ENCODE data around the gene KIRREL1. TPM values are rescaled to one million over a fixed set of nuclear protein-coding genes. Genes with fewer than 3 reads are reported as not detected.

KIRREL1 gene
- total and polyA plus RNA-seq, 2 of the 8 experiments (the other 6 are each of a cell fraction or from before 2014, with no cell fraction given) = 14.2 to 39.0 TPM

DNA sequence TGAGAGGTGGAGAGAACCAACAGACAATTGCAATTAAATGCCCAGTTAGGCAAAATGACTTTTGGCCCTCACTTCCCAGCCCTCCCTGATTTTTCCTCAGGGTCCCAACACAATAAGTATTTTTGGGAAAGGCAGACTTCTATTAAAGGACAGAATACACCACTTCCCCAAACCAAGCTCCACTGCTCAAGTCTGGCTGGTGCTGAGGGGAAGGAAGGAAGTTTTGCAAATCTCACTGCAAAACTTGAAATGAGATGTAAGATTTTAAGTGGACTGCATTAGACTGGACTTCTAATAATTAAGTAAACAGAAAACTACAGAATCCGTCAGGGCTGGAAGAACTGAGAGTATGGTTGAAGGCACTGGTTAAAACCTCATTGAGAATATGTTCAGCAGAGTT is 155.0 kb downstream of the KIRREL1 start:
- POLR2A ChIA-PET (ENCODE audit: partially characterized antibody) = no interaction called here
- Histone ChIP-seq H3K56ac (replicated peaks; ENCODE audit: insufficient read length, low read depth, low read length) (no peak overlapping the region), H3K18ac (ENCODE audit: extremely low read depth, low read length) (no peak overlapping the region), H2BK12ac (ENCODE audit: low read depth, low read length) (no peak overlapping the region), H3K27me3 (replicated peaks in 1 of 4; ENCODE audit: control insufficient read depth in 3 of 4, extremely low read depth in 1 of 4, insufficient read depth in 3 of 4, low read length in 3 of 4) (peaks cover 0 to 13% (median 5%) of the 10 kb centered on the region in 4 experiments; a peak in 4 of 7 replicates), H3K9me3 (ENCODE audit: insufficient read depth in 2 of 2, low read depth in 1 of 2, low read length in 1 of 2) (no peaks in the 10 kb centered on the region), H2BK20ac (ENCODE audit: low read length) (no peak overlapping the region), H4K20me1 (replicated peaks in 1 of 2; ENCODE audit: control insufficient read depth in 1 of 2, insufficient read depth in 2 of 2, low read length in 2 of 2) (no peaks in the 10 kb centered on the region), H3K4me3 (ENCODE audit: extremely low read depth in 1 of 4, insufficient read depth in 2 of 4, low read depth in 3 of 4, low read length in 4 of 4) (no peak overlapping the region), H3K36me3 (ENCODE audit: control insufficient read depth in 2 of 4, insufficient read depth in 4 of 4, low read length in 3 of 4) (no peaks in the 10 kb centered on the region), H3K27ac (ENCODE audit: low read depth, low read length) (no peak overlapping the region), H3K14ac (ENCODE audit: insufficient read length) (no peak overlapping the region), H4K8ac (ENCODE audit: extremely low read depth, insufficient read depth, low read length) (no peak overlapping the region), H2AK5ac (ENCODE audit: low read depth, low read length) (no peak overlapping the region), H3K79me2 (ENCODE audit: control insufficient read depth in 1 of 2, insufficient read depth in 2 of 2, low read length in 2 of 2) (no peaks in the 10 kb centered on the region), H3K23ac (ENCODE audit: insufficient read length) (no peak overlapping the region), H3K4me2 (ENCODE audit: insufficient read depth in 1 of 2, low read depth in 2 of 2, low read length in 2 of 2) (no peak overlapping the region; a peak in 1 of 4 replicates), H2BK15ac (ENCODE audit: low read length) (no peak overlapping the region), H3K79me1 (ENCODE audit: low read depth, low read length) (no peaks in the 10 kb centered on the region), H2BK120ac (replicated peaks; ENCODE audit: low read depth, low read length) (no peak overlapping the region), H3K4me1 (replicated peaks in 1 of 4; ENCODE audit: control insufficient read depth in 3 of 4, insufficient read depth in 4 of 4, low read length in 3 of 4) (no peaks in the 10 kb centered on the region; a peak in 2 of 7 replicates), H3K4ac (replicated peaks; ENCODE audit: insufficient read length, low read depth, low read length) (no peak overlapping the region), H3K23me2 (ENCODE audit: low read depth, low read length) (peaks cover 4% of the 10 kb centered on the region), H3K9ac (replicated peaks in 1 of 4; ENCODE audit: extremely low read depth in 1 of 4, low read depth in 3 of 4, low read length in 3 of 4) (no peak overlapping the region), H4K5ac (ENCODE audit: insufficient read length, low read depth, low read length) (no peak overlapping the region), H2AFZ (ENCODE audit: low read length) (no peak overlapping the region), H4K91ac (replicated peaks; ENCODE audit: insufficient read length, low read length) (no peak overlapping the region), H2BK5ac (ENCODE audit: low read depth, low read length) (no peak overlapping the region)
- no peak for TF ChIP-seq POU5F1 (IDR thresholded peaks at IDR 0.05; ENCODE audit: low read depth, low read length)
- no peak for TF ChIP-seq TEAD4 (IDR thresholded peaks at IDR 0.05; ENCODE audit: low read depth, low read length)
- no peak for TF ChIP-seq CHD1 (IDR thresholded peaks at IDR 0.05; ENCODE audit: low read depth, low read length)
- no peak for FAIRE-seq
- no peak for DNase-seq (ENCODE audit: low read depth in 1 of 2, low spot score in 2 of 2)
- CTCF ChIA-PET (ENCODE audit: partially characterized antibody) = interaction anchor here (0.6 kb wide), 1 partner anchor 1057 kb away, joined by 3 read pairs; no protein-coding TSS in a partner anchor
- WGBS, 2 experiments (ENCODE audit: extremely low coverage in 1 of 2, insufficient coverage in 1 of 2, insufficient read length in 1 of 2, insufficient replicate concordance in 2 of 2, low coverage in 1 of 2, low lambda C conversion rate in 2 of 2, missing lambda C conversion rate in 1 of 2) = 95% methylated on average over 1 of the region's 1 CpG; no CpG with 5 or more reads in 1 of the 2 experiments
